MCF 10A (cell line): Measurements from ENCODE around the gene ELMO3. TPM values are rescaled to one million over a fixed set of nuclear protein-coding genes. Genes with fewer than 3 reads are reported as not detected.
A peak's percentile ranks its signal among the peaks of the same experiment; 100 is the strongest.

Source experiments
- BruUV-seq: library from RNA; stranded (reverse); fragments of 400-500 nt; replicated peaks from 2 replicates; lab custom pipeline; 2021; lab: Mats Ljungman, UMichigan
- CTCF ChIA-PET: fragments of 300-600 bp; sonication (Branson Sonifier 250); formaldehyde crosslinking; extraction: SDS; loops from one replicate; lab custom pipeline; 2021; ENCODE audit warnings: antibody characterized with exemption, inconsistent platforms; lab: Yijun Ruan, JAX
- POLR2A ChIA-PET: fragments of 300-600, 350-650 bp; sonication (Branson Sonifier 250); formaldehyde crosslinking; extraction: SDS; loops from one replicate; lab custom pipeline; 2020; ENCODE audit warnings: antibody characterized with exemption, inconsistent platforms; lab: Yijun Ruan, JAX
- DNase-seq: peaks from one replicate; pipeline ENCODE4 v3.0.0-alpha.2; 2018; ENCODE audit not compliant: unreplicated experiment
- H3K27ac Mint-ChIP-seq: one replicate; pipeline ENCODE4 v1.8.0; 2022; ENCODE audit warnings: mild to moderate bottlenecking, low read depth, mixed read lengths; ENCODE audit not compliant: unreplicated experiment
- H3K27me3 Mint-ChIP-seq: one replicate; pipeline ENCODE4 v1.8.0; 2022; ENCODE audit warnings: mixed read lengths; ENCODE audit not compliant: insufficient read depth, unreplicated experiment
- H3K36me3 Mint-ChIP-seq: one replicate; pipeline ENCODE4 v1.8.0; 2022; ENCODE audit warnings: mild to moderate bottlenecking, moderate library complexity, mixed read lengths; ENCODE audit not compliant: insufficient read depth, unreplicated experiment
- H3K4me1 Mint-ChIP-seq: one replicate; pipeline ENCODE4 v1.8.0; 2022; ENCODE audit warnings: mixed read lengths; ENCODE audit not compliant: insufficient read depth, unreplicated experiment
- H3K4me3 Mint-ChIP-seq: one replicate; pipeline ENCODE4 v1.8.0; 2022; ENCODE audit warnings: mild to moderate bottlenecking, moderate library complexity, mixed read lengths; ENCODE audit not compliant: unreplicated experiment
- H3K9me3 Mint-ChIP-seq: one replicate; pipeline ENCODE4 v1.8.0; 2022; ENCODE audit warnings: mixed read lengths; ENCODE audit not compliant: unreplicated experiment
- CTCF ChIP-seq: fragments of 200-600 bp; IDR thresholded peaks from one replicate; pipeline ENCODE4 v1.8.0; 2022; ENCODE audit warnings: antibody characterized with exemption, mild to moderate bottlenecking; ENCODE audit not compliant: unreplicated experiment
- intact Hi-C: fragments of 100-400 bp; cut with micrococcal nuclease; formaldehyde crosslinking; loops from 2 replicates; pipeline ENCODE4 v1.14.1; 2022
- total RNA-seq: library from RNA; stranded (reverse); gene quantifications from 2 replicates; pipeline ENCODE4 v1.2.3, GENCODE V29; 2022

ELMO3 gene
- total RNA-seq, 1 experiment from 2014 or later: 12.0 TPM

- Mint-ChIP-seq H3K27ac (no peak overlapping the region), H3K36me3 (peaks cover 42% of the 10 kb centered on the region), H3K9me3 (no peaks in the 10 kb centered on the region), H3K27me3 (no peaks in the 10 kb centered on the region), H3K4me3 (peak overlapping the region; percentile 77), H3K4me1 (peaks cover 36% of the 10 kb centered on the region)
- no TSS peak for BruUV-seq
- no peak for DNase-seq
- no peak for TF ChIP-seq CTCF
- ChIA-PET POLR2A (interaction anchor here (0.6 to 2.6 kb wide), 4 partner anchors 9 to 53 kb away, joined by 3 to 9 read pairs (median 4); partner anchors contain the start of gene FHOD1), CTCF (interaction anchor here (0.7 to 1.5 kb wide), 4 partner anchors 9 to 299 kb away, joined by 3 to 8 read pairs (median 3); no protein-coding TSS in a partner anchor)
- intact Hi-C loops: no loop called here
Measured at GRCh38 chr16:67194260-67194659, 4.7 kb upstream of the ELMO3 start.

DNA sequence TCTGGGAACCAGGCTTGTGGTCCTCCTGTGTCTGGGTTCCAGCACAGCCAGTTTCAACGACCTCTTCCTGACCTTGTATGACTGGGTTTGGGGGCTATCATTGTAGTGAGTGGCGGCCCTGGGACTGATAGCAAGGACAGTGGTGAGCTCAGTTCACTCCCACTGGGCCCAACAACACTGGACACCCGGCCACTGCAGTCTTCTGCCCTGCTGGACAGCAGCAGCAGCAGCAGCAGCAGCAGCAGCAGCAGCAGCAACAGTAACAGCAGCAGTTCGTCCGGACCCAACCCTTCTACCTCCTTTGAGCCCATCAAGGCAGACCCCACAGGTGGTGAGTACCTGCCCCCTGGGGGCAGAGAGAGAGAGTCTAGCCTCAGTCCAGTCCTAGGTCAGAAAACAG is 3.3 kb upstream of the ELMO3 start:
- Mint-ChIP-seq H3K4me3 (no peak overlapping the region), H3K9me3 (no peaks in the 10 kb centered on the region), H3K27ac (peak overlapping the region; percentile 14), H3K36me3 (peaks cover 51% of the 10 kb centered on the region), H3K4me1 (peaks cover 43% of the 10 kb centered on the region), H3K27me3 (no peaks in the 10 kb centered on the region)
- CTCF ChIA-PET: interaction anchor here (0.6 to 0.9 kb wide), 3 partner anchors 17 to 218 kb away, joined by 3 read pairs; no protein-coding TSS in a partner anchor
- POLR2A ChIA-PET: no interaction called here
- intact Hi-C loops: no loop called here
- no TSS peak for BruUV-seq
- DNase-seq: no peak
- TF ChIP-seq CTCF: no peak

- POLR2A ChIA-PET: interaction anchor here (0.9 to 3.8 kb wide), 3 partner anchors 10 to 50 kb away, joined by 3 to 28 read pairs (median 25); partner anchors contain the start of gene FHOD1
- peak overlapping the region; percentile 14 for H3K27ac Mint-ChIP-seq
- BruUV-seq: no TSS peak
Measured at GRCh38 chr16:67196881-67197280, 2.0 kb upstream of the ELMO3 start.

More at GRCh38 chr16:67196881-67197280, 2.0 kb upstream of the ELMO3 start:
- peaks cover 35% of the 10 kb centered on the region for H3K4me1 Mint-ChIP-seq
- no peak overlapping the region for H3K4me3 Mint-ChIP-seq
- no peak for TF ChIP-seq CTCF
- intact Hi-C loops: no loop called here
- DNase-seq: no peak
- H3K36me3 Mint-ChIP-seq: peaks cover 54% of the 10 kb centered on the region
- CTCF ChIA-PET: interaction anchor here (0.5 to 3.6 kb wide), 8 partner anchors 7 to 247 kb away, joined by 3 to 29 read pairs (median 8); partner anchors contain the start of genes EXOC3L1 and TMEM208
- H3K9me3 Mint-ChIP-seq: no peaks in the 10 kb centered on the region
- no peaks in the 10 kb centered on the region for H3K27me3 Mint-ChIP-seq
